GM12801 (cell line): ENCODE measurements around the gene LAS1L.

Experiments used
- CTCF ChIP-seq: IDR thresholded peaks from one replicate; pipeline ENCODE4 v1.5.1; 2011; ENCODE audit warnings: control low read depth; ENCODE audit not compliant: insufficient read length; ENCODE audit errors: extremely low read depth

The LAS1L gene

GRCh38 chrX:65534450-65535292 lies at the start of gene LAS1L:
Gene LAS1L, minus strand, starts transcription at chrX:65534787. Its CDS starts 72 bp downstream, at chrX:65534715.
- TF ChIP-seq CTCF = no peak

- TF ChIP-seq CTCF = no peak
Observed at GRCh38 chrX:65582450-65583082, 48.0 kb upstream of the LAS1L start.

- no peak for TF ChIP-seq CTCF
Observed at GRCh38 chrX:65581661-65582339, 47.2 kb upstream of the LAS1L start.

- no peak for TF ChIP-seq CTCF
Observed at GRCh38 chrX:65578346-65578745, 43.8 kb upstream of the LAS1L start.

- no peak for TF ChIP-seq CTCF
Observed at GRCh38 chrX:65576160-65576559, 41.6 kb upstream of the LAS1L start.

GRCh38 chrX:65575022-65575421 lies 40.4 kb upstream of the LAS1L start:
- no peak for TF ChIP-seq CTCF

- TF ChIP-seq CTCF = no peak
Observed at GRCh38 chrX:65574356-65574755, 39.8 kb upstream of the LAS1L start.
